ENCODE results near the gene FRY. TPM values are rescaled to one million over a fixed set of nuclear protein-coding genes. Genes with fewer than 3 reads are reported as not detected.

The FRY gene
- total and polyA plus RNA-seq, 10 of the 15 experiments (the other 5 are each of a cell fraction or from before 2014, with no cell fraction given): 0.18 to 1.4 (median 0.30) TPM

DNA sequence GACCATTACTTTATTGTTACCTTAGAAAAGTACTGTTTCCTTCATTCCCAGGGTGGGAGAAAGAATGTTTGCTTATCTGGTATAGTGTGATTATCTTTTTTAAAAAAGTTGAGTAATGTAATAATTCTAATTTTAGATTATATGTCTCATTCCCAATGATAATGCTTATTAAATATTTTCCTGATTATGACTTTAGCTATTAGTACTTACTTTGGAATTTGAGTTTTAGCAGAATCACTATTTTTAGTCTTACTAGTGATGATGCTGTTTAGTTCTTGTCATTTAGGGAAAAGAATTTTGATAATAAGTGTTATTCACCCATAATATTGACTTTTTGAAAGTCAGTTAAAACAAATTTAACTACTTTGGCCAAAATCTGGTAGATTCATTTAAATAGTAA is 95.2 kb downstream of the FRY start (continued):
- TF ChIP-seq GATAD2B (conservative IDR thresholded peaks at IDR 0.05; ENCODE audit: low read depth) (no peak), ZNF622 (IDR thresholded peaks at IDR 0.05) (no peak)
- TF ChIP-seq, protein P1, sequence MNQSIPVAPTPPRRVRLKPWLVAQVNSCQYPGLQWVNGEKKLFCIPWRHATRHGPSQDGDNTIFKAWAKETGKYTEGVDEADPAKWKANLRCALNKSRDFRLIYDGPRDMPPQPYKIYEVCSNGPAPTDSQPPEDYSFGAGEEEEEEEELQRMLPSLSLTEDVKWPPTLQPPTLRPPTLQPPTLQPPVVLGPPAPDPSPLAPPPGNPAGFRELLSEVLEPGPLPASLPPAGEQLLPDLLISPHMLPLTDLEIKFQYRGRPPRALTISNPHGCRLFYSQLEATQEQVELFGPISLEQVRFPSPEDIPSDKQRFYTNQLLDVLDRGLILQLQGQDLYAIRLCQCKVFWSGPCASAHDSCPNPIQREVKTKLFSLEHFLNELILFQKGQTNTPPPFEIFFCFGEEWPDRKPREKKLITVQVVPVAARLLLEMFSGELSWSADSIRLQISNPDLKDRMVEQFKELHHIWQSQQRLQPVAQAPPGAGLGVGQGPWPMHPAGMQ (IDR thresholded peaks at IDR 0.05; ENCODE audit: borderline replicate concordance): no peak

- no peak for ATAC-seq
- TF ChIP-seq HDAC6 (IDR thresholded peaks at IDR 0.05; ENCODE audit: unreplicated experiment): no peak
- no peak for TF ChIP-seq CBX3 (IDR thresholded peaks at IDR 0.05; ENCODE audit: borderline replicate concordance, low read depth)
- TF ChIP-seq IRF4 (IDR thresholded peaks at IDR 0.05; ENCODE audit: low read depth, low read length): no peak
- no peak for TF ChIP-seq RBBP5 (conservative IDR thresholded peaks at IDR 0.05)
- TF ChIP-seq RELA (IDR thresholded peaks at IDR 0.05; ENCODE audit: borderline replicate concordance, partially characterized antibody): no peak
- no peak for TF ChIP-seq ZBED1 (IDR thresholded peaks at IDR 0.05; ENCODE audit: borderline replicate concordance)
- no peak for TF ChIP-seq TCF3 (IDR thresholded peaks at IDR 0.05; ENCODE audit: borderline replicate concordance, insufficient read depth, low read depth, low read length)
- TF ChIP-seq, protein P2, sequence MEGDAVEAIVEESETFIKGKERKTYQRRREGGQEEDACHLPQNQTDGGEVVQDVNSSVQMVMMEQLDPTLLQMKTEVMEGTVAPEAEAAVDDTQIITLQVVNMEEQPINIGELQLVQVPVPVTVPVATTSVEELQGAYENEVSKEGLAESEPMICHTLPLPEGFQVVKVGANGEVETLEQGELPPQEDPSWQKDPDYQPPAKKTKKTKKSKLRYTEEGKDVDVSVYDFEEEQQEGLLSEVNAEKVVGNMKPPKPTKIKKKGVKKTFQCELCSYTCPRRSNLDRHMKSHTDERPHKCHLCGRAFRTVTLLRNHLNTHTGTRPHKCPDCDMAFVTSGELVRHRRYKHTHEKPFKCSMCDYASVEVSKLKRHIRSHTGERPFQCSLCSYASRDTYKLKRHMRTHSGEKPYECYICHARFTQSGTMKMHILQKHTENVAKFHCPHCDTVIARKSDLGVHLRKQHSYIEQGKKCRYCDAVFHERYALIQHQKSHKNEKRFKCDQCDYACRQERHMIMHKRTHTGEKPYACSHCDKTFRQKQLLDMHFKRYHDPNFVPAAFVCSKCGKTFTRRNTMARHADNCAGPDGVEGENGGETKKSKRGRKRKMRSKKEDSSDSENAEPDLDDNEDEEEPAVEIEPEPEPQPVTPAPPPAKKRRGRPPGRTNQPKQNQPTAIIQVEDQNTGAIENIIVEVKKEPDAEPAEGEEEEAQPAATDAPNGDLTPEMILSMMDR (IDR thresholded peaks at IDR 0.05 in 2 of 3, conservative IDR thresholded peaks at IDR 0.05 in 1 of 3; ENCODE audit: control insufficient read depth in 2 of 3, extremely low read depth in 1 of 3, insufficient read depth in 1 of 3, low read depth in 3 of 3, low read length in 3 of 3): no peak
- no peak for TF ChIP-seq SUZ12 (IDR thresholded peaks at IDR 0.05; ENCODE audit: unreplicated experiment)
- TF ChIP-seq NFIC (IDR thresholded peaks at IDR 0.05; ENCODE audit: low read depth, low read length): no peak
- no peaks in the 10 kb centered on the region for H3K27me3 ChIP-seq (replicated peaks in 1 of 2; ENCODE audit: control insufficient read depth in 2 of 2, insufficient read depth in 2 of 2, low read length in 1 of 2)
- WGBS (ENCODE audit: insufficient coverage, insufficient replicate concordance, low lambda C conversion rate, missing lambda C conversion rate): 44% methylated on average over 7 of the region's 7 CpGs
- BruUV-seq (replicated peaks): no TSS peak
- in situ Hi-C loops (cut with MboI) (no loop called here), intact Hi-C loops (cut with micrococcal nuclease; ENCODE audit: unreplicated experiment) (no loop called here)
- no peaks in the 10 kb centered on the region for H3K79me2 ChIP-seq (ENCODE audit: control insufficient read depth, insufficient read depth, low read length)
- no peak for DNase-seq (ENCODE audit: low read depth, low spot score)
- ChIA-PET RAD21 (ENCODE audit: unreplicated experiment) (no interaction called here), POLR2A (no interaction called here), CTCF (no interaction called here), SMC1A (ENCODE audit: uncharacterized antibody, unreplicated experiment) (no interaction called here)
- H3K9me3 ChIP-seq (replicated peaks; ENCODE audit: control insufficient read depth, insufficient read depth, low read length): no peaks in the 10 kb centered on the region
- H3K4me1 ChIP-seq (ENCODE audit: control insufficient read depth, insufficient read depth, low read length): no peaks in the 10 kb centered on the region
- FAIRE-seq: no peak
- H3K36me3 ChIP-seq (ENCODE audit: control insufficient read depth in 2 of 2, insufficient read depth in 2 of 2, low read length in 1 of 2): no peaks in the 10 kb centered on the region
- H2AFZ ChIP-seq (ENCODE audit: control insufficient read depth, low read depth, low read length): no peak overlapping the region
- no peak overlapping the region for H3K9ac ChIP-seq (ENCODE audit: control insufficient read depth, insufficient read depth, low read length)
- no peaks in the 10 kb centered on the region for H4K20me1 ChIP-seq (ENCODE audit: control insufficient read depth, insufficient read depth)
- H3K27ac ChIP-seq (ENCODE audit: control insufficient read depth, insufficient read depth): no peak overlapping the region
- no peak overlapping the region for H3K4me3 ChIP-seq
- H3K4me2 ChIP-seq (ENCODE audit: control insufficient read depth, insufficient read depth): no peak overlapping the region
Measured at GRCh38 chr13:32127691-32128090, 96.1 kb downstream of the FRY start.
